Stimulated activated CD4-positive, alpha-beta T cell treated with anti-CD3 and anti-CD28 coated beads, TNF-alpha, amount 100 ng/mL, for 24 hours (primary cell): ENCODE measurements around the gene DDI2.
"Not testable (repeated sequence)": the region's sequence is repeated elsewhere in the genome, so short reads cannot be mapped to it uniquely, and the experiment has no call there.

Source experiments
- DNase-seq, 3 experiments: peaks; one replicate each; pipeline ENCODE4 v3.0.0-alpha.2; 2020; ENCODE audit warnings: low read depth in 3 of 3

DDI2 gene

GRCh38 chr1:15678578-15678977 is 61.3 kb downstream of the DDI2 start:
- no peak for DNase-seq

- no peak for DNase-seq
These were observed 62.9 kb downstream of the DDI2 start for GRCh38 chr1:15680131-15680530.

GRCh38 chr1:15680561-15681348 is 63.5 kb downstream of the DDI2 start:
- no peak for DNase-seq

- no peak for DNase-seq
These were observed 64.4 kb downstream of the DDI2 start for GRCh38 chr1:15681349-15682292.

- no peak for DNase-seq
These were observed 65.7 kb downstream of the DDI2 start for GRCh38 chr1:15682936-15683341.

- DNase-seq: no peak
These were observed 66.2 kb downstream of the DDI2 start for GRCh38 chr1:15683345-15684039.

- peak in 1 of 3 experiments; percentile 43 for DNase-seq
These were observed 66.8 kb downstream of the DDI2 start, which contains the start of gene PLEKHM2 for GRCh38 chr1:15684042-15684461. Gene PLEKHM2 (plus strand): TSS chr1:15684320. CDS start chr1:15684559, 239 bp downstream.

GRCh38 chr1:15684468-15685291 is 67.4 kb downstream of the DDI2 start:
- peak in 1 of 3 experiments; percentile 32 for DNase-seq

GRCh38 chr1:15685820-15686219 is 68.6 kb downstream of the DDI2 start:
- no peak for DNase-seq

- DNase-seq: no peak
These were observed 70.2 kb downstream of the DDI2 start for GRCh38 chr1:15687446-15687845.

GRCh38 chr1:15690317-15690716 is 73.1 kb downstream of the DDI2 start:
- no peak for DNase-seq

- DNase-seq: no peak
These were observed 74.3 kb downstream of the DDI2 start for GRCh38 chr1:15691434-15692032.

GRCh38 chr1:15692121-15692682 is 74.9 kb downstream of the DDI2 start:
- no peak for DNase-seq

GRCh38 chr1:15693371-15693770 is 76.1 kb downstream of the DDI2 start:
- no peak for DNase-seq

- no peak for DNase-seq
These were observed 79.8 kb downstream of the DDI2 start for GRCh38 chr1:15696956-15697521.

GRCh38 chr1:15698201-15698600 is 80.9 kb downstream of the DDI2 start:
- DNase-seq: no peak

GRCh38 chr1:15699321-15699720 is 82.1 kb downstream of the DDI2 start:
- DNase-seq: not testable (repeated sequence)

GRCh38 chr1:15700508-15700907 is 83.2 kb downstream of the DDI2 start:
- no peak for DNase-seq

- DNase-seq: no peak
These were observed 84.5 kb downstream of the DDI2 start for GRCh38 chr1:15701784-15702183.
